Embryonic facial prominence (tissue), 1 donor: ENCODE data around the gene SEL1L3.

ENCODE experiments used
- DNase-seq: peaks from one replicate; pipeline ENCODE4 v3.0.0-alpha.2; 2016; ENCODE audit errors: extremely low spot score

Gene SEL1L3

GRCh38 chr4:25856756-25857155, 6.0 kb downstream of the SEL1L3 start:
- DNase-seq: no peak

GRCh38 chr4:25852103-25852502, 10.7 kb downstream of the SEL1L3 start:
- DNase-seq: no peak

GRCh38 chr4:25847329-25847728, 15.5 kb downstream of the SEL1L3 start:
- DNase-seq: no peak

GRCh38 chr4:25845841-25846653, 16.7 kb downstream of the SEL1L3 start:
- no peak for DNase-seq

GRCh38 chr4:25844961-25845712, 17.7 kb downstream of the SEL1L3 start:
- no peak for DNase-seq

- DNase-seq: no peak
Measured at GRCh38 chr4:25843340-25844097, 19.3 kb downstream of the SEL1L3 start.

- DNase-seq: no peak
Measured at GRCh38 chr4:25842229-25842845, 20.5 kb downstream of the SEL1L3 start.

DNA sequence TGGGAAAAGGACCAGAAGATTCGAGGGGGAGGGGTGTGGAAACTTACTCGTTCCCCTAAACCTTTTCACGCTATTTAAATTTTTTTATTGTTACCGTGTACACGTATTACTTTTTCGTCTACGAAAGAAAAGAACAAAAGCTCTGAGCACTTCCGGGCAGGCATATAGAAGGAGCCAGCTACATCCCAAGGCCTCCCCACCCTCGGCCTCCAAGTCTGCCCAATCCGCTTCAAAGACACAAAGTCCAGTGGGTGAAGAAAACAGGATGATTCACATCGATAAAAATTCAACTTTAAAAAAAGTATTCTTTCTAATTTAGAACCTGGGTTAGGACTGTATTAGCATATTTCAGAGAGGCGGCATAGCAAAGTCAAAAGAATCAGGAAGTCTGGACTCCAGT, 23.1 kb downstream of the SEL1L3 start:
- DNase-seq: no peak

GRCh38 chr4:25839233-25839632, 23.6 kb downstream of the SEL1L3 start:
- DNase-seq: no peak

DNA sequence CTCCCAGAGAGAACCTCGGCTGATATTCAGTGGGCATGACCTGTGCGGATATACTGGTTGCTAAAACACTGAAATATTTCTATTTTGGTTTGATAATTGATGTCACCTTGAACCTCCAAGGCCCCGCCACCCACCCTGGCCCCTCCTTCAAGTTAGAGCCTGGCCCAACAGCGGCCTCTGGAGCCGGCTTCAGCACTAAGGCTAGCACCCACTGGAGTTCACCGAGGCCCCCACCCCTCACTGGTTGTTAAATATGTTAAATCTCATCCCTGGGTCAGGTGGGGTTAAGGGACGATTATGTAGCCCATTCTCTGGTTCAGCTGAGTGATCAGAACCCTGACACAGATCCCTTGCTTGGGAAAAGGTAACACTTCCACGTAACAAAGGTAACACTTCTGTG, 24.3 kb downstream of the SEL1L3 start:
- DNase-seq: no peak

DNA sequence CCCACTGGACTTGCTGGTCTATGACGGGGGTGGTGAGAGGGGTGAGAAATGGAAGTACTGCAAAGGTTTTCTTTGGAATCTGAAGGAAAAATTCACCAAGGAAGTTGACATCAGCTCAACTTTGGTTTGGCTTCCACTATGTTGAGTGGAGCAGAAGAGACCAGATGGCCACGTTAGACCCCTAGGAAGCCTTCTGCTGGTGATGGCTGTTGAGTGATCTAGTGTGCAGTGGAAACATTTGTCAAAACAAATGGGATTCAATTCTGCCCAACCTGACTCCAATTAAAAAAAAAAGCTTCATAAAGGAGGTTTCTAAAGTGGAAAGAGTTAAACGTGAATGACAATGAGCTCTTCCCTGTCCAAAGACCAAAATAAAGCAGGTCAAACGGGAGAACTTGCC, 25.7 kb downstream of the SEL1L3 start:
- no peak for DNase-seq

GRCh38 chr4:25835384-25835783, 27.4 kb downstream of the SEL1L3 start:
- DNase-seq: no peak

GRCh38 chr4:25834411-25835107, 28.2 kb downstream of the SEL1L3 start:
- no peak for DNase-seq

DNA sequence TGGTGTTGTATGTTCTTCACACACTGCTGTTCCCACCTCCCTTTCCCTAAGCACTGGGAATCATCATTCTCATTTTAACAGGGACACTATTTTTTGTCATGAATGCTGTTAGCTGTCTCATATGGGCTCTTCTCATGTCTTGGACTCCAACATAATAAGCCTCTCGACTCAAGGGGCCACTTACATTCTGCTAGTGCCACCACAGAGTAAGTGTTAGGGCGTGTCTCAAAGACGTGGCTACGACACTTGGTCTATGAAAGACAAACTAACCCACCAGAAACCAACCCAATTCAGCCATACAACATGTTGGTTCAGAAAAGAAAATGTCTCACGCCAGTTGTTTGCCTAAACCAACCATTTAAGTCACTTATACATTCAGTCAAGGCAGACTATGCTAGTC, 32.2 kb downstream of the SEL1L3 start:
- no peak for DNase-seq

- DNase-seq: no peak
Measured at GRCh38 chr4:25827897-25828296, 34.9 kb downstream of the SEL1L3 start.

GRCh38 chr4:25827373-25827772, 35.4 kb downstream of the SEL1L3 start:
- no peak for DNase-seq

DNA sequence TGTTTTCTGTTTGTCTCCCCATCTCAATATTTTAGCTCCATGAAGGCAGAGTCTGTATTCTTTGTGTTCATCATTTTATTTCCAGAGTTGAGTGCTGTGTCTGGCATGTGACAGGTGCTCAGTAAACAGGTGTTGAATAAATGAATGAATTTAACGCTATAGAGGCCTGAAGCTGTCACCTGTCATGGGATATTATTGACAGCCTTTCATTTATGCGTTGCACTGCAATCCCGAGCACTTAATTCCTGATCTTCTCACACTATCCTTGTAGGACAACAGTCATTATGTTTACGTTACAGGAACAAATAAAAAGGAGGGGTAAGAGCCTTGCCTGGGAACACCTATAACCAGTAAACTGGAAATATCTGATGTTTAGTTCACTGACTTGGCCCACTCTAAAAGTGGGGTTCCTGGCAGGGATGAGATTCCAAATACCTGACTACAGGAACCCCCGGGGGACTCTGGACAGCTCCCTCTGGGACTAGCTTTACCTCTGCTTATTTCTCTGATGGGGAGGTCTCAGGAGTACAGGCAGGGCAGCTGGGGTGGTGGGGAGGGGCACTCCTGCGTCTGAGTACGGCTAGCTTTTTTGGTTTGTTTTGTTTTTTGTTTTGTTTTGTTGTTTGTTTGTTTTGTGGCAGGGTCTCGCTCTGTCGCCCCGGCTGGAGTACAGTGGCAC, 36.6 kb downstream of the SEL1L3 start:
- no peak for DNase-seq

GRCh38 chr4:25823632-25824031, 39.2 kb downstream of the SEL1L3 start:
- DNase-seq: no peak

GRCh38 chr4:25821899-25822298, 40.9 kb downstream of the SEL1L3 start:
- DNase-seq: no peak

DNA sequence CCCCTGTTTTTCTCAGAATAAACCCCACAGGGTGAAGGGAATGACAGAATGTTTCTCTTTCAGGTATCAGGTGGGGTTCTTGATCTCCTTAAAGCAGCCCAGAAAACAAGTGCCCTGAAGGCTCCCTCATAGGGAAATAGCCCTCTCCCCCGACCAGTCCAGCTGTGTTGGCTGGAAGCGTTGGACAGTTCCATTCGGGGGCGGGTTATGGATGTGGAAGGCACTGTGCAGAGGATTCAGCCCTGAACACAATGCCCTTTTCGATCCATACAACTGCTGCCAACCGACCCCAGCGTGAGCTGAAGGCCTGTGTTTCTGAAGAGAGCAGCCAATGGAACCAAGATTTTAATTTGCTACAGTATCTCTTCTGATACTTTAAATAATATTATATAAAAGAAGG, 41.5 kb downstream of the SEL1L3 start:
- no peak for DNase-seq

GRCh38 chr4:25818876-25819275, 43.9 kb downstream of the SEL1L3 start:
- DNase-seq: no peak
